Uterus (tissue), 4 donors: ENCODE data around the gene RBBP8. TPM values are rescaled to one million over a fixed set of nuclear protein-coding genes. Genes with fewer than 3 reads are reported as not detected.

Experiments used
- DNase-seq, 2 donors: peaks; one replicate each; pipeline ENCODE4 v3.0.0-alpha.2; 2019 to 2020
- H3K27ac ChIP-seq, 2 donors: fragments of 200-600 bp; sonication (generic); 1 replicate in 1 of 2; 2 replicates in 1 of 2; pipeline ENCODE4 v1.5.1; 2016 to 2018
- H3K27me3 ChIP-seq, 2 donors: fragments of 200-600 bp; sonication (generic); one replicate each; pipeline ENCODE4 v1.5.1; 2018 to 2019; ENCODE audit warnings: control low read depth in 1 of 2
- H3K36me3 ChIP-seq, 2 donors: fragments of 200-600 bp; sonication (generic); one replicate each; pipeline ENCODE4 v1.5.1; 2019; ENCODE audit warnings: control low read depth in 1 of 2
- H3K4me1 ChIP-seq, 2 donors: fragments of 200-600 bp; sonication (generic); one replicate each; pipeline ENCODE4 v1.5.1; 2018 to 2019; ENCODE audit warnings: control low read depth in 1 of 2
- H3K4me3 ChIP-seq, 2 donors: fragments of 200-600 bp; sonication (generic); 1 replicate in 1 of 2; 2 replicates in 1 of 2; pipeline ENCODE4 v1.5.1; 2018 to 2019; ENCODE audit warnings: mild to moderate bottlenecking in 1 of 2
- H3K9me3 ChIP-seq, 2 donors: fragments of 200-600 bp; sonication (generic); one replicate each; pipeline ENCODE4 v1.5.1; 2019; ENCODE audit warnings: control low read depth in 1 of 2
- POLR2A ChIP-seq, 2 donors: fragments of 450-650 bp; IDR thresholded peaks; one replicate each; pipeline ENCODE4 v1.6.1; 2016; ENCODE audit warnings: antibody characterized with exemption in 2 of 2, mild to moderate bottlenecking in 1 of 2, moderate library complexity in 1 of 2
- intact Hi-C: fragments of 100-400 bp; cut with DNase I; formaldehyde crosslinking; loops from one replicate; pipeline ENCODE4 v1.15.1; 2023; ENCODE audit warnings: low total_unique reads
- total RNA-seq, 4 donors: library from RNA; depleted of rRNA in 3 of 4; stranded (reverse); fragments of >200 nt in 3 of 4; gene quantifications; one replicate each; pipeline versions ENCODE4 v1.1.0 to v1.2.4, GENCODE V29; 2014 to 2023
- TF ChIP-seq, protein P1 (sequence below), 4 experiments: fragments of 200-600 bp in 2 of 4; fragments of 450-650 bp in 2 of 4; sonication (generic) in 2 of 4; IDR thresholded peaks; one replicate each; pipeline ENCODE4 v1.5.1; 2016 to 2019; ENCODE audit warnings: antibody characterized with exemption in 4 of 4, mild to moderate bottlenecking in 2 of 4, moderate library complexity in 1 of 4
- donor health status: DM: yes; HTN: yes; CAD: no.

Gene RBBP8
- total RNA-seq, 4 donors from 2014 or later = 34.8 to 43.5 (median 43.3) TPM

DNA sequence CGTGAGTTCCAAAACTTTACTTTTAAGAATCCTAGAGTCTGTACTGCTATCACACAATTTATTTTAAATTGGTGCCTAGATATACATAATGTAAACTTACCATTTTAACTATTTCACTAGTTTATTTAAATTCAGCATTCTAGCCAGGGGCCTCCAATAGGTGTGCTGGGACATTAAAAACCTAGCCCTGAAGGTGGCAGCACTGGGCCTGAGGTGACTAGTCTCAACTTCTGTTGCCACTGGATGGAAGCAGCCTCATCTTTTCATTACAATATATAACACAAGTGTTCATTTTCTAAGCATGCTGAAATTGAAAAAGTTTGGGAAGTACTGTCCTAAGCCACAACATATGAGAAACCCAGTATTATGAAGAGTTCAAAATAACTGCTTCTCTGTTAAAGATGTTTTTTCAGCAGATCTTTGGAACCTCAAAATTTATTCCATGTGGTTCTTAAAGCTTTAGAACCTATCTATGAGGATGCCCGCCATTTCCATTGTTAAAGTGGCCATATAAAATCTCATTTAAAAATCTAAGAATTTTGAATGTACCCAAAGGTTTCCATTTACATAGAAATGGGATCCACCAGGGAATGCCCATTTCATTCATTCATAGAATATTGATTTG lies 2.9 kb upstream of the RBBP8 start:
- Histone ChIP-seq H3K4me1 (no peaks in the 10 kb centered on the region), H3K36me3 (no peaks in the 10 kb centered on the region), H3K27me3 (no peaks in the 10 kb centered on the region), H3K27ac (no peak overlapping the region), H3K4me3 (no peak overlapping the region), H3K9me3 (no peaks in the 10 kb centered on the region)
- intact Hi-C loops = no loop called here
- TF ChIP-seq POLR2A (IDR thresholded peaks at IDR 0.05) = no peak
- TF ChIP-seq, protein P1, sequence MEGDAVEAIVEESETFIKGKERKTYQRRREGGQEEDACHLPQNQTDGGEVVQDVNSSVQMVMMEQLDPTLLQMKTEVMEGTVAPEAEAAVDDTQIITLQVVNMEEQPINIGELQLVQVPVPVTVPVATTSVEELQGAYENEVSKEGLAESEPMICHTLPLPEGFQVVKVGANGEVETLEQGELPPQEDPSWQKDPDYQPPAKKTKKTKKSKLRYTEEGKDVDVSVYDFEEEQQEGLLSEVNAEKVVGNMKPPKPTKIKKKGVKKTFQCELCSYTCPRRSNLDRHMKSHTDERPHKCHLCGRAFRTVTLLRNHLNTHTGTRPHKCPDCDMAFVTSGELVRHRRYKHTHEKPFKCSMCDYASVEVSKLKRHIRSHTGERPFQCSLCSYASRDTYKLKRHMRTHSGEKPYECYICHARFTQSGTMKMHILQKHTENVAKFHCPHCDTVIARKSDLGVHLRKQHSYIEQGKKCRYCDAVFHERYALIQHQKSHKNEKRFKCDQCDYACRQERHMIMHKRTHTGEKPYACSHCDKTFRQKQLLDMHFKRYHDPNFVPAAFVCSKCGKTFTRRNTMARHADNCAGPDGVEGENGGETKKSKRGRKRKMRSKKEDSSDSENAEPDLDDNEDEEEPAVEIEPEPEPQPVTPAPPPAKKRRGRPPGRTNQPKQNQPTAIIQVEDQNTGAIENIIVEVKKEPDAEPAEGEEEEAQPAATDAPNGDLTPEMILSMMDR (IDR thresholded peaks at IDR 0.05) = peak; percentile 56 to 78 (median 60)
- peak; percentile 70 to 77 for DNase-seq

DNA sequence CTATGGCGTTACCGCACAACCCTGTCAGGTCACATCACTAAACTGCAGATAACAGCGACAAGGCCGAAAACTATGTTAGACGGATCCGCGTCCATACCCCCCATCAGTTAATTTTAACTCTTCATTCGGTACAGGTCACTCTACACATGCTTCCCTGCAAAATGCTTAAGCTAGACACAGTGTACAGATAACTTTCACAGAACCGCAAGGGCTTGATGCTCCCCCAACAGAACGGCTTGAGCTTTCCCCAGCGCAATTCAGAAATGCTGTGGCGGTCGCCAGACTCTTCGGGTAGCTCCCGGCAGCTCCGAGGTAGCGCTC lies 283 bp upstream of the RBBP8 start:
- no peaks in the 10 kb centered on the region for H3K9me3 ChIP-seq
- DNase-seq = no peak
- peak overlapping the region; percentile 99 for H3K27ac ChIP-seq
- H3K27me3 ChIP-seq = no peaks in the 10 kb centered on the region
- H3K4me1 ChIP-seq = no peaks in the 10 kb centered on the region
- H3K36me3 ChIP-seq = no peaks in the 10 kb centered on the region
- no peak for TF ChIP-seq POLR2A (IDR thresholded peaks at IDR 0.05)
- TF ChIP-seq, protein P1 (IDR thresholded peaks at IDR 0.05) = no peak
- intact Hi-C loops = no loop called here
- H3K4me3 ChIP-seq = peak overlapping the region; percentile 82 to 95

DNA sequence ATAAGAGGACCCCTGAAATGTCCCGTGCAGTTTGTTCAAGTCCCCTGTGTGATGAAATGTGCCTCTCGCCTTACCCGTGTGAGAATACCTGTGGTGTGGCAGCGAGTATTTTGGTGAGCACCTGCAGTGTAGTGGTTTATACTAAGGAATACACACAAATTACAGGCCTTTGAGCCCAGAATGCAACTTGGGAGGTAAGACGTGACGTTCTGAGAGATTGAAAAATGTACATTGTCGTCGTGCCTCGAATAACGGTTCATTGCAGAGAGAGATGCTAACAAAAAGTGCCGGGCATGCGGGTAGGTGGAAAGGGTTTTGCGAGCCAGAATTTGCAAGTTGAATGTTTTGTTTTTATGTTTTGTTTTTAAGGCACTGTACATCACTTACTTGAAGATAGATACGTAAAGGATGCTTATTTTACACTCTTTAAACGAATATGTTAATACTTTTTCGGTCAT lies 867 bp downstream of the RBBP8 start:
- H3K27ac ChIP-seq = peak overlapping the region; percentile 99
- H3K36me3 ChIP-seq = no peaks in the 10 kb centered on the region
- TF ChIP-seq POLR2A (IDR thresholded peaks at IDR 0.05) = no peak
- TF ChIP-seq, protein P1 (IDR thresholded peaks at IDR 0.05) = no peak
- intact Hi-C loops = no loop called here
- no peaks in the 10 kb centered on the region for H3K9me3 ChIP-seq
- no peak for DNase-seq
- H3K4me3 ChIP-seq = peak overlapping the region; percentile 82 to 95
- no peaks in the 10 kb centered on the region for H3K27me3 ChIP-seq
- H3K4me1 ChIP-seq = no peaks in the 10 kb centered on the region

DNA sequence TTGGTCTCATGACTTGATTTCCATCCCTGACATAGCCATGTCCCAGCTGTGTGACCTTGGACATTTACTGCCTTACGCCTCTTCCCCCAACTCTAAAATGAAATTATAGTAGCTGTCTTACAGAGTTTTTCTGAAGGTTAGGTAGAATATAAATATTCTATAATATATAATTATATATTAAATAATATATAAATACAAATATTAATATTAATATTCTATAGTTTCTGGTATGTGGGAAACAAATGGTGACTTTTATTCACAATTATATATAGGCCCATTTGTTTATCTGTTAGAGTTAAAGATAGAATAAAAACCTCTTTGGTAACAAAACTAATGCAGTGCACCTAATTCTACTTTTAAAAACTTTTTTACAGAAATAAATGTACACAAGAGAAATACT lies 1.7 kb downstream of the RBBP8 start:
- no peak overlapping the region for H3K27ac ChIP-seq
- intact Hi-C loops = no loop called here
- H3K27me3 ChIP-seq = no peaks in the 10 kb centered on the region
- H3K36me3 ChIP-seq = no peaks in the 10 kb centered on the region
- no peaks in the 10 kb centered on the region for H3K9me3 ChIP-seq
- no peak overlapping the region for H3K4me3 ChIP-seq
- TF ChIP-seq, protein P1 (IDR thresholded peaks at IDR 0.05) = no peak
- no peak for TF ChIP-seq POLR2A (IDR thresholded peaks at IDR 0.05)
- no peaks in the 10 kb centered on the region for H3K4me1 ChIP-seq
- DNase-seq = no peak

DNA sequence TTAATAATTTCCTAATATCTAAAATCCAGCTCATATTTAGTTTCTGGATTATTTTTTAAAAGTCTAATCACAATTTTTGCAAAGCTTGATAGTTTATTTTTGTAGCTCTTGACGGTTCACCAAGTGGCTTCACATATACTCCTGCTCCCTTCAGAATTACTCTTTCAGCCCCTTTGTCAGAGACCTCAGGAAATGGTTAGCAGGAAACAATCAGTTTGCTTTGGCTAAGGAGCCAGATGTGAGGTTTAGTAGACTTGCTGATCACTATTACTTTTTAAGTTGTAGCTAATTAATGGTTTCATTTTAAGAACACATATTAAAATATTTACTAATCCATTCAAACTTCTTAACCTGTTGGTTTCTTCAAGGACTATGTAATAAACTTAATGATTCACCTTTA lies 2.3 kb downstream of the RBBP8 start:
- TF ChIP-seq POLR2A (IDR thresholded peaks at IDR 0.05) = no peak
- TF ChIP-seq, protein P1 (IDR thresholded peaks at IDR 0.05) = no peak
- no peak overlapping the region for H3K27ac ChIP-seq
- no peak overlapping the region for H3K4me3 ChIP-seq
- intact Hi-C loops = no loop called here
- no peak for DNase-seq
- H3K4me1 ChIP-seq = no peaks in the 10 kb centered on the region
- no peaks in the 10 kb centered on the region for H3K36me3 ChIP-seq
- H3K27me3 ChIP-seq = no peaks in the 10 kb centered on the region
- no peaks in the 10 kb centered on the region for H3K9me3 ChIP-seq
